ENCODE measurements around the gene H2BK1.

H2BK1 gene

GRCh38 chr7:151231080-151231479, 20.8 kb upstream of the H2BK1 start:
- DNase-seq: no peak

GRCh38 chr7:151229249-151229648, 19.0 kb upstream of the H2BK1 start:
- no peak for DNase-seq

- DNase-seq: no peak
Measured at GRCh38 chr7:151228024-151228866, 18.0 kb upstream of the H2BK1 start.

- DNase-seq: peak; percentile 99
Measured at GRCh38 chr7:151226875-151227782, 16.8 kb upstream of the H2BK1 start, which contains the start of gene ABCF2. Gene ABCF2 (minus strand): TSS chr7:151227205. CDS start chr7:151226458, 747 bp downstream.

- no peak for DNase-seq
Measured at GRCh38 chr7:151226560-151226874, 16.2 kb upstream of the H2BK1 start.

GRCh38 chr7:151225948-151226510, 15.7 kb upstream of the H2BK1 start:
- peak; percentile 76 for DNase-seq

- no peak for DNase-seq
Measured at GRCh38 chr7:151223728-151224127, 13.4 kb upstream of the H2BK1 start.

- no peak for DNase-seq
Measured at GRCh38 chr7:151218170-151218569, 7.9 kb upstream of the H2BK1 start.

- no peak for DNase-seq
Measured at GRCh38 chr7:151215396-151215795, 5.1 kb upstream of the H2BK1 start.

GRCh38 chr7:151213826-151214225, 3.5 kb upstream of the H2BK1 start:
- DNase-seq: no peak

- no peak for DNase-seq
Measured at GRCh38 chr7:151212626-151213025, 2.3 kb upstream of the H2BK1 start.

GRCh38 chr7:151211155-151211772, 976 bp upstream of the H2BK1 start:
- no peak for DNase-seq

- DNase-seq: no peak
Measured at GRCh38 chr7:151209588-151209987, 700 bp downstream of the H2BK1 start.

GRCh38 chr7:151208253-151208862, 1.9 kb downstream of the H2BK1 start:
- no peak for DNase-seq

- DNase-seq: no peak
Measured at GRCh38 chr7:151207804-151208203, 2.5 kb downstream of the H2BK1 start.

- DNase-seq: no peak
Measured at GRCh38 chr7:151207315-151207714, 3.0 kb downstream of the H2BK1 start.

GRCh38 chr7:151206914-151207313, 3.4 kb downstream of the H2BK1 start:
- DNase-seq: no peak

- DNase-seq: no peak
Measured at GRCh38 chr7:151205730-151206129, 4.6 kb downstream of the H2BK1 start.

GRCh38 chr7:151204383-151205032, 5.8 kb downstream of the H2BK1 start:
- DNase-seq: no peak

GRCh38 chr7:151202836-151203235, 7.5 kb downstream of the H2BK1 start:
- DNase-seq: no peak

- no peak for DNase-seq
Measured at GRCh38 chr7:151201751-151202150, 8.5 kb downstream of the H2BK1 start.

GRCh38 chr7:151201344-151201743, 8.9 kb downstream of the H2BK1 start:
- no peak for DNase-seq

All from suppressor macrophage treated with lipopolysaccharide for 4 hours (primary cell).